NCI-H524 (cell line): ENCODE results near the gene EXPH5.

Source experiments
- DNase-seq, 2 experiments: peaks; one replicate each; lab custom pipeline; 2025; lab: John Stamatoyannopoulos, UW

Gene EXPH5

GRCh38 chr11:108468478-108468864 is 125.1 kb downstream of the EXPH5 start:
- DNase-seq: no peak

GRCh38 chr11:108467091-108467823 is 126.3 kb downstream of the EXPH5 start, which contains the start of gene C11orf65:
Gene C11orf65 (minus strand): TSS chr11:108467529. CDS start chr11:108461559, 5,970 bp downstream.
- DNase-seq: peak; percentile 94 to 96

- no peak for DNase-seq
Observed at GRCh38 chr11:108466405-108466804, 127.2 kb downstream of the EXPH5 start.
